KOPT-K1 (cell line): ENCODE measurements around the gene C1orf50.

Experiments used
- H3K27ac ChIP-seq: fragments of 200-600 bp; sonication (generic); 2 replicates; pipeline ENCODE4 v1.5.1; 2016; ENCODE audit warnings: antibody characterized with exemption, mild to moderate bottlenecking, low read depth, low read length; ENCODE audit not compliant: poor library complexity, severe bottlenecking
- H3K36me3 ChIP-seq: fragments of 200-600 bp; sonication (generic); 2 replicates; pipeline ENCODE4 v1.5.1; 2017; ENCODE audit warnings: antibody characterized with exemption, mild to moderate bottlenecking, low read length, moderate library complexity; ENCODE audit not compliant: insufficient read depth
- H3K9me3 ChIP-seq: fragments of 200-600 bp; sonication (generic); 2 replicates; pipeline ENCODE4 v1.5.1; 2017; ENCODE audit warnings: antibody characterized with exemption, low read length, mild to moderate bottlenecking; ENCODE audit not compliant: insufficient read depth, poor library complexity, severe bottlenecking

Gene C1orf50

DNA sequence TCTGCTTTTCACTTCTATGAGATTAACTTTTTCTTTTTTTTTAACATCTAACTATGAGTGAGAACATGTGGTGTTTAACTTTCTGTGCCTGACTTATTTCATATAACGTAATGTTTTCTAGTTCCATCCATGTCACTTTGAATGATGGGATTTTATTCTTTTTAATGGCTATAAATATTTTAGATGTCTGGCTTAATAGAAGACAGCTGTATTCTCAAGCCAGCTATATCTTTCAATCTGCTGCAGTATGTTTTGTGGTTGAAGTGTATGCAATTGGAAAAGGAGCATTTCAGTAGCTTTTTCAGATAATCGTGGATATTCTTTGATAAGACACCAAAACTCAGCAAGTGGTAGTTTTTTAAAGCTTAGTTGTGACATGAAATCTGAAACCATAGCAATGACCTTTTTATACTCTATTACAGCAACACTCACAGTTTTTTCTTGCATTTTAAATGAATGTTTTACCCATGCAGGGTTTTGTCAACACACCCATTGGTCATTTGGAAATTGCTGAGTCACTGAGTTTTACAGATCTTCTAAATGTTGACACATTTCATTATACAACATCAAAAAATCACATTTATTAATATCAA lies 55.8 kb downstream of the C1orf50 start:
- no peaks in the 10 kb centered on the region for H3K9me3 ChIP-seq
- H3K27ac ChIP-seq = no peak overlapping the region
- H3K36me3 ChIP-seq = no peaks in the 10 kb centered on the region

DNA sequence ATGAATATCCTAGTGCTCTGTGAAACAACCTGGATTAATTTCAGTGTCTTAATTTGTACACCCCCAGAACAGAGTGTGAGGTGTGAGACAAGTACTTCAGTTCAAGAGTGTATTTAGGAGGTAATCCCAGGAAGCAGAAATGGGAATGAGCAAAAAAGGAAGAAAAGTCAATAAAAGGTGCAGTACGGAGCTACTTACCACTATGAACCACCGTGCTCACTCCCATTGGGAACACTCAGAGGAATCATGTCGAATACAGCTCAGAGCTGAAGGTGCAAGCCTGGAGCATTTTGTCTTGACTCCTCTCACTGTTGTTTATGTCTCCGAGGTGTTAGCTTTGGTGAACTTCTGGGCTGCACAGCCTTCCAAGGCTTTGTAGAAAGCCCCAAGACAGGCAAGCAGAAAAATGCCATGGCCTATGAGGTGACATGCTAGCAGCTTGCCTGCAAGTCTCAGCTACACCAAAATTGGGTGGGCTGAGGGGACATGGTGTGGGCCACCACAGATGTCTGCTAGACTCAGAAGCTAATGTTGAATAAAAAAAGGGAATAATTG lies 57.5 kb downstream of the C1orf50 start:
- H3K36me3 ChIP-seq = no peaks in the 10 kb centered on the region
- no peaks in the 10 kb centered on the region for H3K9me3 ChIP-seq
- no peak overlapping the region for H3K27ac ChIP-seq

DNA sequence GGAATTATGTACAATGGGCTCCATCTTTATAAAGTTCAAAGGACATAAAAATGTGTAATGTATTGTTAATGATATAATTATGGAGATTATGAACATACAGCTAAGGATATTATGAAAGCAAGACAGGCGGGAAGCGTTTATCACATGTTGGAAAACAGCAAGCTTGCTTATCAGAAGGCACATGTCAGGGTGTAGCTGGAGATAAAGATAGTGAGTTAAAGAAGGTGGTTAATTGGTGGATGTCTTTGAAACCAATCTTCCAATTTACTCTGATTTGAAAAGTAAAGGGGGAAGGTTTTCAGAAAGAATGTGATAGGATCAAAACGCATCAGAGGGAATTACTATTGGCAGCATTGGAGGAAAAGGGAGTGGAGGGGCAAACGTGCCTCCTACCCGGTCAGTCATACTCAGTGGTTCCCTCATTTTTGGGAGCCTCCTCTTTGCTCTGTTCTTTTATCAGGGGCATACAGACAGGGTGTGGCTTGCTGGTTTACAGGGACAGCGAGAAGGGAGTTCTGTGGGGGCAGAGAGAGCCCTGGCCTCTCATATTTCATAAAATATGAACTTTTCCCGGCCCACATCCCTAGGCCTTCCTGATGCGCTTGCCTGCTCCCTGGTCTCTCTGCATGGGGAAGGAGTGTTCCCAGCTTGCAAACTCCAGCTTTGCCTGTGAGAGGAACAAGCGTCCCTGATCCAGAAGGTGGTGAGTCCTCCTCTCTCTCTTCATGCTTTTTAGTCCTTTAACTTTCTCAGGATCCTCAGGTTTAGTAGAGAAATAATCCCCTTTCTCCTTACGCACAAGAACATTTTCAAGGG lies 58.2 kb downstream of the C1orf50 start:
- Histone ChIP-seq H3K9me3 (no peaks in the 10 kb centered on the region), H3K36me3 (no peaks in the 10 kb centered on the region), H3K27ac (no peak overlapping the region)
